Stomach (tissue), 9 donors: ENCODE data around the gene ITPR1. TPM values are rescaled to one million over a fixed set of nuclear protein-coding genes. Genes with fewer than 3 reads are reported as not detected.

Experiments used
- DNase-seq, 2 donors: peaks; one replicate each; pipeline versions ENCODE4 v3.0.0 to v3.0.0-alpha.2; 2013 to 2019
- H3K27ac ChIP-seq, 5 donors: fragments of 200-600 bp in 4 of 5; sonication (generic) in 4 of 5; one replicate each; pipeline ENCODE4 v1.5.1; 2013 to 2019; ENCODE audit warnings: mild to moderate bottlenecking in 1 of 5, moderate library complexity in 1 of 5
- H3K27me3 ChIP-seq, 3 donors: fragments of 200-600 bp; sonication (generic); one replicate each; pipeline ENCODE4 v1.5.1; 2017 to 2019; ENCODE audit warnings: mixed run types in 1 of 3
- H3K36me3 ChIP-seq, 4 donors: fragments of 200-600 bp; sonication (generic); 1 replicate in 3 of 4; 2 replicates in 1 of 4; pipeline ENCODE4 v1.5.1; 2016 to 2019
- H3K4me1 ChIP-seq, 4 donors: fragments of 200-600 bp; sonication (generic); one replicate each; pipeline ENCODE4 v1.5.1; 2016 to 2019
- H3K4me3 ChIP-seq, 4 donors: fragments of 200-600 bp; sonication (generic) in 3 of 4; one replicate each; pipeline ENCODE4 v1.5.1; 2016 to 2019; ENCODE audit warnings: mild to moderate bottlenecking in 1 of 4
- H3K9me3 ChIP-seq, 4 donors: fragments of 200-600 bp; sonication (generic); one replicate each; pipeline ENCODE4 v1.5.1; 2016 to 2019
- CTCF ChIP-seq, 7 experiments: fragments of 450-650 bp in 4 of 7; fragments of 200-600 bp in 3 of 7; sonication (generic) in 3 of 7; IDR thresholded peaks; one replicate each; pipeline ENCODE4 v1.5.1; 2016 to 2019; ENCODE audit warnings: antibody characterized with exemption in 7 of 7, control low read depth in 2 of 7, mild to moderate bottlenecking in 1 of 7
- EP300 ChIP-seq: sonication (generic); formaldehyde crosslinking; IDR thresholded peaks from one replicate; pipeline ENCODE4 v1.6.1; 2017; ENCODE audit warnings: antibody characterized with exemption
- POLR2A ChIP-seq, 4 donors: fragments of 450-650 bp; IDR thresholded peaks; one replicate each; pipeline ENCODE4 v1.6.1; 2016; ENCODE audit warnings: antibody characterized with exemption in 4 of 4, control low read depth in 2 of 4, mild to moderate bottlenecking in 1 of 4, moderate library complexity in 1 of 4
- POLR2AphosphoS5 ChIP-seq, 3 donors: sonication (generic); formaldehyde crosslinking; IDR thresholded peaks; one replicate each; pipeline ENCODE4 v1.6.1; 2016; ENCODE audit warnings: antibody characterized with exemption in 3 of 3
- WGBS, 5 donors: extraction: QIAGEN DNeasy Blood & Tissue Kit in 3 of 5; methylation state at CpG; one replicate each; pipeline versions ENCODE4 v1.1.5 to v1.1.7; 2013 to 2018; 5-methylcytosine and 5-hydroxymethylcytosine counted together
- intact Hi-C: fragments of 100-400 bp; cut with DNase I; formaldehyde crosslinking; loops from one replicate; pipeline ENCODE4 v1.15.1; 2023; ENCODE audit warnings: low total_unique reads
- polyA plus RNA-seq, 3 donors: library from polyadenylated mRNA; stranded (reverse); fragments of 200-250 nt; gene quantifications; one replicate each; pipeline ENCODE4 v1.2.3, GENCODE V29; 2013
- total RNA-seq, 5 donors: library from RNA; depleted of rRNA; stranded (reverse); fragments of >200 nt; gene quantifications; one replicate each; pipeline versions ENCODE4 v1.1.0 to v1.2.3, GENCODE V29; 2014 to 2016
- donor health status: healthy with polysubstance abuse.
- donor health status: Bipolar disorder and iron deficiency.
- donor health status: healthy.

The ITPR1 gene
- total and polyA plus RNA-seq, 8 donors, result 6.6 to 192 (median 32.9) TPM

GRCh38 chr3:4823385-4823784 lies 330.2 kb downstream of the ITPR1 start:
- Histone ChIP-seq H3K4me1 (peaks cover 15 to 45% (median 34%) of the 10 kb centered on the region in 4 donors), H3K36me3 (peaks cover 6 to 53% (median 38%) of the 10 kb centered on the region in 4 donors), H3K4me3 (no peak overlapping the region), H3K27me3 (no peaks in the 10 kb centered on the region), H3K9me3 (no peaks in the 10 kb centered on the region), H3K27ac (no peak overlapping the region)
- DNase-seq, result no peak
- intact Hi-C loops, result no loop called here
- 79 to 93% (median 88%) methylated on average over 1 of the region's 1 CpG for WGBS, 5 donors
- no peak for TF ChIP-seq EP300
- no peak for TF ChIP-seq POLR2A (IDR thresholded peaks at IDR 0.05)
- TF ChIP-seq CTCF (IDR thresholded peaks at IDR 0.05), result no peak
- TF ChIP-seq POLR2AphosphoS5 (IDR thresholded peaks at IDR 0.05), result no peak

GRCh38 chr3:4823986-4824925 lies 331.1 kb downstream of the ITPR1 start:
- H3K4me3 ChIP-seq, result no peak overlapping the region
- intact Hi-C loops, result no loop called here
- no peak for DNase-seq
- WGBS, 5 donors, result 91 to 95% (median 92%) methylated on average over 26 of the region's 26 CpGs
- H3K9me3 ChIP-seq, result no peaks in the 10 kb centered on the region
- peaks cover 0 to 44% (median 29%) of the 10 kb centered on the region in 4 donors for H3K36me3 ChIP-seq
- peaks cover 15 to 50% (median 34%) of the 10 kb centered on the region in 4 donors for H3K4me1 ChIP-seq
- peak overlapping the region in 2 of 5 donors; percentile 72 to 73 for H3K27ac ChIP-seq
- no peaks in the 10 kb centered on the region for H3K27me3 ChIP-seq
- TF ChIP-seq EP300 (no peak), POLR2AphosphoS5 (IDR thresholded peaks at IDR 0.05) (no peak), POLR2A (IDR thresholded peaks at IDR 0.05) (no peak), CTCF (IDR thresholded peaks at IDR 0.05) (no peak)

DNA sequence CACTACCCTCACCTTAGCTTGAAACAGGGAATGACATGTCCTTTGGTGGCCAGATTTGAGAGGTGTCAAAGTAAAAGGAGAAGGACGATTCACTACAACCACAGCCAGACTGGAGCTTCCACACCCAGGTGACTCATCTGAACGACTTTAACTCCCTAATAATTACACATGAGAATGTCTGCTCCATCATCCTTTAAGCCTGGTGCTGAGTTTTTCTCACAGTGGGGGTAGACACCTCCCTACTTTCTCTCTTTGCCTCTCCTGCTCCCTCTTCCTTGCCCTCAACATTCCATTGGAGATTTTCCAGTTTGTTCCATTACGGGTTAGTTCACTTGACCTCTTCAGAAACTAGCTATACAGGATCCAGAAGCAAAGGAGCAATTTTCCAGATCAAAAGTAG lies 331.8 kb downstream of the ITPR1 start:
- intact Hi-C loops, result no loop called here
- Histone ChIP-seq H3K27me3 (no peaks in the 10 kb centered on the region), H3K4me3 (no peak overlapping the region), H3K27ac (peak overlapping the region in 4 of 5 donors; percentile 66 to 76 (median 72)), H3K4me1 (peaks cover 15 to 50% (median 34%) of the 10 kb centered on the region in 4 donors), H3K36me3 (peaks cover 0 to 38% (median 22%) of the 10 kb centered on the region in 4 donors), H3K9me3 (no peaks in the 10 kb centered on the region)
- DNase-seq, result no peak
- TF ChIP-seq POLR2AphosphoS5 (IDR thresholded peaks at IDR 0.05), result no peak
- TF ChIP-seq CTCF (IDR thresholded peaks at IDR 0.05), result no peak
- no peak for TF ChIP-seq POLR2A (IDR thresholded peaks at IDR 0.05)
- TF ChIP-seq EP300, result no peak
- WGBS, 5 donors, result 14 to 30% (median 17%) methylated on average over 3 of the region's 3 CpGs

DNA sequence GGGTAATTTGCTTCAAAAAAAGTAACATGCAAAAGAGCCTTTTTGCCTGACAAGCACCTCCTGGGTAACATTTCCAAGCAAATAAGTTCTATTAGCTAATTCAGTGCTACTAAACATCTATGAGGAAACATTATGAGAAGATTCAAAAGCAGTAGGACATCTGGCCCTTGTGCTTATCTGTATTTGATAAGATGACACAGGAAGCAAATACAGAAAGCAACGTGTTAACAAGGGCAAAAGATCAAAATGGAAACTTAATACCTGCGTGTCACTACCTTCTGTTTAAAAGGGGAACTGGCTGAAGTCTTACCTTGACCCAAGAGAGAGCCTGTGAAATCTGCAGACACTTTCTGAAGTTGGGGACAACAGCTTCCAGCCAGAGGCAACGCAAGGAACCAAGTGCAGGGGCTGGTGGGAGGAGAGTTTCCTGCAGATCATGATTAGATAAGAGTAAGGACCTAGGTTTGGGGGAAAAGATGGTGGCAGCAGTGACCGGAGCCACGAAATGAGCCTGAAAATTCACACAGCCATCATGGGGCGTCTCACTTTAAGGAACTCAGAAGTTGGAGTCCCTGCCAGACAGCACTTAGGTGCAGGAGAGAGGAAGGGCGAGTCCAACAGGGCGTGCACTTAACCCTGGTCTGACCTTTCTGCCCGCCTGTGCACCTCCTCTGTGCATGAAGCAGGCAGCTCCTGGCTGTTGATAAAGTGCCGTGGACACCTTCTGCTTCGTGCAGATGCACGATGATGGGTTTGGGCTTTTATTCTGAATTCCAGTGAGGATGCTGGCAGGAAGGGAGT lies 332.5 kb downstream of the ITPR1 start:
- no peak for TF ChIP-seq POLR2A (IDR thresholded peaks at IDR 0.05)
- TF ChIP-seq EP300, result no peak
- peak in 1 of 3 donors; percentile 6 for TF ChIP-seq POLR2AphosphoS5 (IDR thresholded peaks at IDR 0.05)
- peak; percentile 60 to 62 for DNase-seq
- H3K36me3 ChIP-seq, result peaks cover 0 to 31% (median 16%) of the 10 kb centered on the region in 4 donors
- 24 to 49% (median 32%) methylated on average over 12 of the region's 12 CpGs for WGBS, 5 donors
- intact Hi-C loops, result no loop called here
- H3K4me1 ChIP-seq, result peaks cover 15 to 56% (median 34%) of the 10 kb centered on the region in 4 donors
- H3K9me3 ChIP-seq, result no peaks in the 10 kb centered on the region
- peak overlapping the region; percentile 59 to 76 (median 72) for H3K27ac ChIP-seq
- peak overlapping the region in 1 of 4 donors; percentile 3 for H3K4me3 ChIP-seq
- H3K27me3 ChIP-seq, result no peaks in the 10 kb centered on the region
